Measurements from ENCODE around the gene KITLG. TPM values are rescaled to one million over a fixed set of nuclear protein-coding genes. Genes with fewer than 3 reads are reported as not detected.
"Not testable (repeated sequence)": the region's sequence is repeated elsewhere in the genome, so short reads cannot be mapped to it uniquely, and the experiment has no call there.

KITLG gene
- total RNA-seq, 2 donors from 2014 or later: 3.5 to 9.6 TPM

DNA sequence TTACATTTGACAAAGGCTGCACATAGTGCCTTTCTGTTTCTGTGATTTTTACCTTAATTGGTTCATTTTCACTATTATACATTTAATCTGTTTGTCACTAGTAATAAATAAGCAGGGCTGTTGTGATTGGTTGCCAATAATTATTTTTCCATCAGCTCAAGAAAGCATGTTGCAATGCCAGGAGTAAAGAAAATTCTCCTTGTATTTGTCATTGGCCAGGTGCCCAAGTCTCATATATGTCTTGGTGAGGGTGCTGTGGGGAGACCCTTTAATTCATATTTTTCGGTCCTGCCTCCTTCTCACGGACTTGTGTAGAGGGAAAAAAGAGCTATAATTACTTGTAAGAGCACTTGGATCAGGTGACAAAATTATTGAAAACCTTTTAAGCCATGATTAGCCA lies 108.0 kb downstream of the KITLG start:
- no peaks in the 10 kb centered on the region for H3K36me3 ChIP-seq
- peaks cover 0 to 5% of the 10 kb centered on the region in 2 donors for H3K9me3 ChIP-seq
- peaks cover 0 to 12% of the 10 kb centered on the region in 2 donors for H3K4me1 ChIP-seq
- DNase-seq (ENCODE audit: low spot score): no peak
- TF ChIP-seq CTCF (IDR thresholded peaks at IDR 0.05): no peak
- no peak overlapping the region for H3K4me3 ChIP-seq
- H3K27me3 ChIP-seq: no peaks in the 10 kb centered on the region
- H3K27ac ChIP-seq: no peak overlapping the region

DNA sequence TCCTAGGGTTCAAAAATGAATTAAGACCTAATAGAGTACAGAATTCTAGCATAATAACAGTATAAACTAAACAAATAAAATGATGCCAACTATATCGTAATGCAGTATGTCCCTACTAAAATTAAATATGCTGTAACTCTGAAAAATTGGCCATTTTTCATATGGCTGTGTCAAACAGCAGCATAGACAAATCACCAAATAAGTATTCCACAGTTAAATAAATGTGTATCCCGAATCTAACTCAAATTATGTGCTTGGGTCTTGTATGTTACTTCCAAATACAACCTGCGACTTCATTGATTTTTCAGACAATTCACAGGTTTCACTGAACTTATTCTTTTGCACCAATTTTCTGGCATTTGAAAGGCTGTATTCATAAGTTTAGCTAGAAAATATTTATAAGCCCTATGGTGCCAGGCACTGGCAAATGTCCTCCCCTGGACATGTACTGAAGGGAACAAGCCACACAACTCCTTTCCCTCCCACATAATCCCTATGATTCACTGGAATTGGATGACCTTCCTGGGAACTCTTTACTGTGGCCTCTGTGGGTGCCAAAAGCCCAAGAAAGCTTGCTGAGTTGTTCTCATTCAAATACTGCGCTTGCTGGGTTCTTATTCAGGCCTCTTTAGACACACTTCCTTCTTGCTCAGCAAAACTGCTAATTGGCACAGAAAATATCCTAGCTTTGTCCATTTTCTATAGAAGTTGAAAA lies 108.8 kb downstream of the KITLG start:
- no peak for TF ChIP-seq CTCF (IDR thresholded peaks at IDR 0.05)
- no peaks in the 10 kb centered on the region for H3K9me3 ChIP-seq
- H3K36me3 ChIP-seq: no peaks in the 10 kb centered on the region
- no peak overlapping the region for H3K4me3 ChIP-seq
- no peak overlapping the region for H3K27ac ChIP-seq
- H3K4me1 ChIP-seq: peaks cover 0 to 12% of the 10 kb centered on the region in 2 donors
- no peaks in the 10 kb centered on the region for H3K27me3 ChIP-seq
- no peak for DNase-seq (ENCODE audit: low spot score)

DNA sequence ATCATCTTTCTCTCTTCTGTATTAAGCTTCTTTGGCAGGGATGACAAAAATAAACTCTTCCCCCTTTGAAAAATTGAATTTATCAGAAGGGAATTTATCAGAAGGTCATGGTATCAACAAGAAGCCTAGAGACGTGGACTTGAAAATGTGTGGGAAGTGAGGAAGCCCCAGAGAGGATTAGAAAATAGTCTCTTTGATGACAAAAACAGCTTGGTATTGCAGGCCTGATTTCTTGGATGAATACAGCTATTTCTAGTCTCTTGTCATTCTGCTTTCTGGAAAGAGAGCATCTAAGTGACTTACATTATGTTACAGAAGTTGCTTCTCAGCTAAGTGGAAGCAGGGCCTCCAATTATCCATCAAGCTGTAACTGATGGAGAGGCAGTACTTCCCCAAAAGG lies 111.1 kb downstream of the KITLG start:
- no peak for TF ChIP-seq CTCF (IDR thresholded peaks at IDR 0.05)
- H3K27ac ChIP-seq: no peak overlapping the region
- peaks cover 0 to 12% of the 10 kb centered on the region in 2 donors for H3K4me1 ChIP-seq
- H3K4me3 ChIP-seq: no peak overlapping the region
- no peak for DNase-seq (ENCODE audit: low spot score)
- H3K27me3 ChIP-seq: no peaks in the 10 kb centered on the region
- H3K36me3 ChIP-seq: no peaks in the 10 kb centered on the region
- H3K9me3 ChIP-seq: no peaks in the 10 kb centered on the region

GRCh38 chr12:88468581-88468980 lies 111.7 kb downstream of the KITLG start:
- Histone ChIP-seq H3K36me3 (no peaks in the 10 kb centered on the region), H3K27ac (no peak overlapping the region), H3K4me1 (peaks cover 0 to 12% of the 10 kb centered on the region in 2 donors), H3K27me3 (no peaks in the 10 kb centered on the region), H3K9me3 (no peaks in the 10 kb centered on the region), H3K4me3 (no peak overlapping the region)
- DNase-seq (ENCODE audit: low spot score): no peak
- TF ChIP-seq CTCF (IDR thresholded peaks at IDR 0.05): no peak

GRCh38 chr12:88466708-88467107 lies 113.6 kb downstream of the KITLG start:
- not testable (repeated sequence) for H3K9me3 ChIP-seq; H3K4me3 ChIP-seq; H3K4me1 ChIP-seq; H3K27ac ChIP-seq; H3K36me3 ChIP-seq; DNase-seq (ENCODE audit: low spot score); H3K27me3 ChIP-seq

DNA sequence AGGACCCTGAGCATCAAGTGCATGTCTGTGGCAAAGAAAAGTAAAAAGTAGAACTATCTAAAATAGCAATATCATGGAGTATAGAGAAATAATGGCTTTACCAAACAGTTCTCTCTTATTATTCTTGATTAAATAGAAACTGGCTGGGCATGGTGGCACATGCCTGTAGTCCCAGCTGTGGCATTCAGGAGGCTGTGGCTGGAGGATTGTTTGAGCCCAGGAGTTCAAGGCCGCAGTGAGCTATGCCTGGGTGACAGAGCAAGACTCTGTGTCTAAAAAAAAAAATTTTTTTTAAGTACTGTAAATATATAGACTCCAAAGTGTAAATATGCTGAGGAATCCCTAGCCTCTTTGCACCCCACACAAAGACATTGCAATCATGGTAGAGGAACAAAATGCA lies 121.9 kb downstream of the KITLG start:
- Histone ChIP-seq H3K9me3 (no peaks in the 10 kb centered on the region), H3K27ac (no peak overlapping the region), H3K4me1 (no peaks in the 10 kb centered on the region), H3K4me3 (no peak overlapping the region), H3K36me3 (no peaks in the 10 kb centered on the region), H3K27me3 (no peaks in the 10 kb centered on the region)
- TF ChIP-seq CTCF (IDR thresholded peaks at IDR 0.05): no peak
- no peak for DNase-seq (ENCODE audit: low spot score)

All from right atrium auricular region (tissue), 2 donors.